ENCODE measurements around the gene NRK.
"Not testable (repeated sequence)": the region's sequence is repeated elsewhere in the genome, so short reads cannot be mapped to it uniquely, and the experiment has no call there.

NRK gene

GRCh38 chrX:105822138-105823091, at the start of gene NRK:
Gene NRK, plus strand, starts transcription at chrX:105822539. Its CDS starts 307 bp downstream, at chrX:105822846.
- DNase-seq (ENCODE audit: low read depth in 2 of 2) = no peak

- DNase-seq (ENCODE audit: low read depth in 2 of 2) = no peak
Observed at GRCh38 chrX:105773801-105774200, 48.5 kb upstream of the NRK start.

GRCh38 chrX:105775679-105776078, 46.7 kb upstream of the NRK start:
- no peak for DNase-seq (ENCODE audit: low read depth in 2 of 2)

GRCh38 chrX:105781804-105782203, 40.5 kb upstream of the NRK start:
- no peak for DNase-seq (ENCODE audit: low read depth in 2 of 2)

- DNase-seq (ENCODE audit: low read depth in 2 of 2) = not testable (repeated sequence)
Observed at GRCh38 chrX:105796877-105797276, 25.5 kb upstream of the NRK start.

- DNase-seq (ENCODE audit: low read depth in 2 of 2) = no peak
Observed at GRCh38 chrX:105803891-105804290, 18.4 kb upstream of the NRK start.

GRCh38 chrX:105805655-105806054, 16.7 kb upstream of the NRK start:
- DNase-seq (ENCODE audit: low read depth in 2 of 2) = not testable (repeated sequence)

- DNase-seq (ENCODE audit: low read depth in 2 of 2) = no peak
Observed at GRCh38 chrX:105816517-105816916, 5.8 kb upstream of the NRK start.

GRCh38 chrX:105820247-105820646, 2.1 kb upstream of the NRK start:
- DNase-seq (ENCODE audit: low read depth in 2 of 2) = no peak

GRCh38 chrX:105821471-105822121, 743 bp upstream of the NRK start:
- DNase-seq (ENCODE audit: low read depth in 2 of 2) = no peak

GRCh38 chrX:105823092-105823455, 735 bp downstream of the NRK start:
- no peak for DNase-seq (ENCODE audit: low read depth in 2 of 2)

GRCh38 chrX:105829011-105829410, 6.7 kb downstream of the NRK start:
- no peak for DNase-seq (ENCODE audit: low read depth in 2 of 2)

GRCh38 chrX:105837232-105837631, 14.9 kb downstream of the NRK start:
- no peak for DNase-seq (ENCODE audit: low read depth in 2 of 2)

- no peak for DNase-seq (ENCODE audit: low read depth in 2 of 2)
Observed at GRCh38 chrX:105845631-105846030, 23.3 kb downstream of the NRK start.

GRCh38 chrX:105850100-105850499, 27.8 kb downstream of the NRK start:
- not testable (repeated sequence) for DNase-seq (ENCODE audit: low read depth in 2 of 2)

- DNase-seq (ENCODE audit: low read depth in 2 of 2) = no peak
Observed at GRCh38 chrX:105865709-105866108, 43.4 kb downstream of the NRK start.

- no peak for DNase-seq (ENCODE audit: low read depth in 2 of 2)
Observed at GRCh38 chrX:105869701-105870100, 47.4 kb downstream of the NRK start.

GRCh38 chrX:105870445-105870844, 48.1 kb downstream of the NRK start:
- DNase-seq (ENCODE audit: low read depth in 2 of 2) = no peak

GRCh38 chrX:105872941-105873340, 50.6 kb downstream of the NRK start:
- DNase-seq (ENCODE audit: low read depth in 2 of 2) = no peak

- DNase-seq (ENCODE audit: low read depth in 2 of 2) = no peak
Observed at GRCh38 chrX:105874790-105875189, 52.5 kb downstream of the NRK start.

GRCh38 chrX:105876658-105877057, 54.3 kb downstream of the NRK start:
- no peak for DNase-seq (ENCODE audit: low read depth in 2 of 2)

- no peak for DNase-seq (ENCODE audit: low read depth in 2 of 2)
Observed at GRCh38 chrX:105880491-105880890, 58.2 kb downstream of the NRK start.

Data from stimulated activated CD8-positive, alpha-beta memory T cell treated with anti-CD3 and anti-CD28 coated beads, Interleukin-15, amount 100 ng/mL, for 48 hours (primary cell).